NCI-H2107 treated with DMSO at 0.1 percent for 48 hours (cell line): Measurements from ENCODE around the gene SNRK.
"Not testable (repeated sequence)": the region's sequence is repeated elsewhere in the genome, so short reads cannot be mapped to it uniquely, and the experiment has no call there.

ENCODE experiments used
- DNase-seq: peaks from one replicate; lab custom pipeline; 2025; ENCODE audit not compliant: unreplicated experiment; lab: John Stamatoyannopoulos, UW

The SNRK gene

GRCh38 chr3:43344520-43344919, 58.2 kb downstream of the SNRK start:
- DNase-seq, result no peak

DNA sequence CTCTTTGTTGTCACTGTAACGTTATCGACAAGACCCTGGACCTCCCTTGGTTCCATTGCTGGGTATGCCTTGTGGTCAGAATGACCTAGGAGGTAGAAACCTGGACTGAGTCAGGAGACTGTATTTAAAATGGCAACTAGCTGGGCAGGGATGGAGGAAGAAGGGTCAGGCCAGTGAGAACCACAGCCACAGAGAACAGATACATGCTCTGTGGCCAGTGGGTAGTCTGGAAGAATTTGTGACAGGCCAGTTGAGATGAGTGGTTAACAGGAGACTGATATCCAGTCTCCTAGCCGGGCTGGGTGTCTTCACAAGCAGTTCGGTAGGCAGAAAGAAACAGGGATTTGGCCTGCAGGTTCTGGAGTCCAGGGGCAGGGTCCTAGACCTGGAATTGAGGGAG, 58.9 kb downstream of the SNRK start:
- DNase-seq, result no peak

- DNase-seq, result no peak
Observed at GRCh38 chr3:43345877-43346276, 59.5 kb downstream of the SNRK start.

- no peak for DNase-seq
Observed at GRCh38 chr3:43346978-43347749, 60.8 kb downstream of the SNRK start.

DNA sequence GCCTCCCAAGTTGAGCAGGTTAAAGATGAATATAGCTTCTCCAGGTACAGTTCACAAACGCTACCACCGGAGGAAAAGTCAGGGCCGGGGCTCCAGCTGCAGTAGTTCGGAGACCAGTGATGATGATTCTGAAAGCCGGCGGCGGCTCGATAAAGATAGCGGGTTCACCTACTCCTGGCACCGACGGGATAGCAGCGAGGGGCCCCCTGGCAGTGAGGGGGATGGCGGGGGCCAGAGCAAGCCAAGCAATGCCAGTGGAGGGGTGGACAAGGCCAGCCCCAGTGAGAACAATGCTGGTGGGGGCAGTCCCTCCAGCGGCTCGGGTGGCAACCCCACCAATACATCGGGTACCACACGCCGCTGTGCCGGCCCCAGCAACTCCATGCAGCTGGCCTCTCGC, 61.4 kb downstream of the SNRK start:
- DNase-seq, result no peak

GRCh38 chr3:43348350-43348749, 62.0 kb downstream of the SNRK start:
- no peak for DNase-seq

- no peak for DNase-seq
Observed at GRCh38 chr3:43348852-43349574, 62.7 kb downstream of the SNRK start.

DNA sequence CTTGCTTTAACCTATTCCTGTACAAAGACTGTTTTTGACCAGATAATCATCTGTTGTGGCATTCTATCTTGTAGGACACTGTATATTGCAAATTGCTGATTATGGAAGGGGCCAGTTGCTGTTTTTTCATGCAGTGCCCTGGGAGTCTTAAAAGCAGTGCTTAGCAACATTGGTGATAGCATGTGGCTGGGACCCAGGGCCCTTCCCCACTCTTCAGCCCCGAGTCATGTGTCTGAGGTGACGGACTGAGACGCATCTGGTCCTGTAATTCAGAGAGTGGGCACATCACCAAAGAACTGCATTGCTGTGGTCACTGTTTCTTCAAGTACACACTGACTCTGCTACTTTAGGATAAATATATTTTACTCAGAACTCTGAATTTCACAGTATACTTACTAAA, 63.4 kb downstream of the SNRK start:
- DNase-seq, result no peak

DNA sequence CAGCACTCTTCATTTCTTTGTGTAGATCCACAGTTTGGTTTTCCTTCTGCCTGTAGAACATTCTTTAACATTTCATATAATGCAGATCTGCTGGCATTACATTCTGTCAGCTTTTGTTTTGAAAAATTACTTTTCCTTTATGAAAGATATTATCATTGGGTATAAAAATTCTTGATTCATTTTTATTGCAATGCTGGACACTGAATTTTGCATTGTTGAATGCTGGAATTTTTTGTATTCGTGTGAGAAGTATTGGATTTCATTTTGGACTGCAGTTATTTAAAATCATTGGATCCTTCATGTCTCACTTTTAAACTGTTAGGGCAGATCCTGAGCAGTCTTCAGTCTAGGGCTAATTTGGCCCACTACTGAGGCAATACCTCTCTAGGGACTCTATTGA, 67.1 kb downstream of the SNRK start:
- DNase-seq, result no peak

- no peak for DNase-seq
Observed at GRCh38 chr3:43353923-43354670, 67.8 kb downstream of the SNRK start.

DNA sequence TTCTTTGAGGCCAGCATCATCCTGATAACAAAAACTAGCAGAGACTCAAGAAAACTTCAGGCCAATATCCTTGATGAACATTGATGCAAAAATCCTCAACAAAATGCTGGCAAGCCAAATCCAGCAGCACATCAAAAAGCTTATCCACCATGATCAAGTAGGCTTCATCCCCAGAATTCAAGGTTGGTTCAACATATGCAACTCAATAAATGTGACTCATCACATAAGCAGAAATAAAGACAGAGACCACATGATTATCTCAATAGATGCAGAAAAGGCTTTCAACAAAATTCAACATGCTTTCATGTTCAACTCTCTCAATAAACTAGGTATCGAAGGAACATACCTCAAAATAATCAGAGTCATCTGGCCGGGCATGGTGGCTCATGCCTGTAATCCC, 69.7 kb downstream of the SNRK start:
- not testable (repeated sequence) for DNase-seq

GRCh38 chr3:43361077-43361476, 74.7 kb downstream of the SNRK start:
- DNase-seq, result no peak

DNA sequence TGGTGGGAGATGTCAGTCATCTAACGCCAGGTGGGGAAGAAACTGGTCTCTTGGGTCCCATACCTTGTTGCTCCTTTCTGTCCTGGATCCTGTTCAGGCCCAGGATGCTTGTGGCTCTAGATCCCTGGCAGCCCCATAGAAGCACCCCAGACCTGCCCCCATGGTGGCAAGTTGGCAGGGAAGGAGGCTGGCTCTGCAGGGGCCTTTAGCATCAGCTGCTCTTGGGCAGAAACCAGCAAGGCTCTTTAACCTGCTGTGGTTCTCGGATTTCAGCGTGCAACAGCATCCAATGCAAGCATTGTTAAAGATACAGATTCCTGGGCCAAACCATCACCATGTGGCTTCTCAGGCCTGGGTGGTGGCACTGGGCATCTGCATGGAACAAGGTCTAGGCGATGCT, 75.8 kb downstream of the SNRK start:
- DNase-seq, result no peak

DNA sequence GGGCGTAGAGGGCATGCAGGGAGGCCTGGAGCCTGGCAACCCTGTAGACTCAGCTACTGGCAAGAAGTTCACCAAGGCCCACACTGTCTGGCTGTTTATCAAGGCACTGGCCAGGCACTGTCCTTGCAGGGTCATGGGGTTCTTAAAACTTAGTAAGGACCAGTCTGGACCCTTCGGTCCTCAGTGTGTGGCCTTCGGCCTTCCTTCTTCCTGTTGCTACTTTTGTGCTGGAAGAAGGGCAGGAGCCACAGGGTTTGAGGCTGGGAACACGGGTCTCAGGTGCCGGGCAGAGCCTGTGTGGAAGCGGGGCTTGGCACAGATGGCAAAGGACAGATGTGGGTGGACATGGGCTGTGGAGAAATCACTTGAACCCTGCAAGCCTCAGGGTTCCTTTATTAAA, 76.6 kb downstream of the SNRK start:
- no peak for DNase-seq

DNA sequence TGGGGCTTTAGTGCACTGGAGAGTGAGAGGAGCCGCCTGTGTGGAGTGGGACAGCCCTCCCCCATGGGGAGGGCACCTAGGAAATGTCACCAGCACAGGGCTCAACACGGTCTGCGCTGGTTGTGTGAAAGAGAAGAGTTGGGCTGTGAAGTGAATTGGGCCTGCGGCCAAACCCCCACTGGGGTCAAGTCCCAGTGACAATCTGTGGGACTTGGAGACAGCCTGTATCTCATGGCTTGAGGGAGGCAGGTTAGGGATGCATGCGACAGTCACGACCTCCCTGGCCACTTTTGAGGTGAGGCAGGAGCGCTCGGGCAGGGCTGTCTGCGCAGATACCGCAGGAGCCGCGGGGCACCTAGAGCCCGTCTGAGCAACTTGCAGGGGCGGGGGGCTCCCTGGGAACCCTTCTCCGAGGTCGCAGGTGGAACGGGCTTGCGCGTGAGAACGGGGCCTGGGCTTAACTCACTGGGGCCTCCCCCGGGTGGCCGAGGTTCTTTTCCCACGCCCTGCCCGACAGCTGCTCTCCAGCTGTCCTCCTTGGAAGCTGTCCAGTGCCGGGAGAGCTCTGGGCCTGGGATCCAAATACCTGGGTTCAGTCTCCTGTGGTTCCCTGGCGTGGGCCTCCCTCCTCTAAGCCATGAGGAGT, 77.4 kb downstream of the SNRK start:
- no peak for DNase-seq

GRCh38 chr3:43364494-43364893, 78.2 kb downstream of the SNRK start:
- DNase-seq, result no peak

GRCh38 chr3:43364926-43365325, 78.6 kb downstream of the SNRK start:
- DNase-seq, result no peak

GRCh38 chr3:43365601-43366305, 79.4 kb downstream of the SNRK start:
- no peak for DNase-seq

DNA sequence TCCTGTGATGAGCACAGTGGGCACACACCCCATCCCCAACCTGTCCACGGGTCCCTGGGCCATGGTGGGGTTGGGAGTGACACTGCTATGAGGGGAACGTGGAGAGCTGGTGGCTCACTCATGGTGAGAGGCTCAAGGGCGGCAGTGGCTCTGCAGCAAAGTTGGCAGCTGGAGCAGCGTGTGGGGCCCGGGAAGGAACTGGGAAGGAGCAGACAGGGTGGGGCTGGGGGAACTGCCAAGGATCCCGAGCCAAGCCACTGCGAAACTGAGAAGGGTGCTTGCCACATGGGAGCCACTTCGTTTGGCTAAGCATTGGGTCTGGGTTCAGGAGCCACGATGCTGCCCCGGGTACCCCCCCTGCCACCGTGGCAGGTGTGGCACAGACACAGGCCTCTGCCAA, 80.1 kb downstream of the SNRK start:
- no peak for DNase-seq

GRCh38 chr3:43366885-43367284, 80.5 kb downstream of the SNRK start:
- no peak for DNase-seq
